NOMO-1 treated with DMSO at 0.1 percent for 48 hours (cell line): ENCODE measurements around the gene ATM.

ENCODE experiments used
- DNase-seq: peaks from one replicate; lab custom pipeline; 2025; ENCODE audit not compliant: unreplicated experiment; lab: John Stamatoyannopoulos, UW

Gene ATM, protein sequence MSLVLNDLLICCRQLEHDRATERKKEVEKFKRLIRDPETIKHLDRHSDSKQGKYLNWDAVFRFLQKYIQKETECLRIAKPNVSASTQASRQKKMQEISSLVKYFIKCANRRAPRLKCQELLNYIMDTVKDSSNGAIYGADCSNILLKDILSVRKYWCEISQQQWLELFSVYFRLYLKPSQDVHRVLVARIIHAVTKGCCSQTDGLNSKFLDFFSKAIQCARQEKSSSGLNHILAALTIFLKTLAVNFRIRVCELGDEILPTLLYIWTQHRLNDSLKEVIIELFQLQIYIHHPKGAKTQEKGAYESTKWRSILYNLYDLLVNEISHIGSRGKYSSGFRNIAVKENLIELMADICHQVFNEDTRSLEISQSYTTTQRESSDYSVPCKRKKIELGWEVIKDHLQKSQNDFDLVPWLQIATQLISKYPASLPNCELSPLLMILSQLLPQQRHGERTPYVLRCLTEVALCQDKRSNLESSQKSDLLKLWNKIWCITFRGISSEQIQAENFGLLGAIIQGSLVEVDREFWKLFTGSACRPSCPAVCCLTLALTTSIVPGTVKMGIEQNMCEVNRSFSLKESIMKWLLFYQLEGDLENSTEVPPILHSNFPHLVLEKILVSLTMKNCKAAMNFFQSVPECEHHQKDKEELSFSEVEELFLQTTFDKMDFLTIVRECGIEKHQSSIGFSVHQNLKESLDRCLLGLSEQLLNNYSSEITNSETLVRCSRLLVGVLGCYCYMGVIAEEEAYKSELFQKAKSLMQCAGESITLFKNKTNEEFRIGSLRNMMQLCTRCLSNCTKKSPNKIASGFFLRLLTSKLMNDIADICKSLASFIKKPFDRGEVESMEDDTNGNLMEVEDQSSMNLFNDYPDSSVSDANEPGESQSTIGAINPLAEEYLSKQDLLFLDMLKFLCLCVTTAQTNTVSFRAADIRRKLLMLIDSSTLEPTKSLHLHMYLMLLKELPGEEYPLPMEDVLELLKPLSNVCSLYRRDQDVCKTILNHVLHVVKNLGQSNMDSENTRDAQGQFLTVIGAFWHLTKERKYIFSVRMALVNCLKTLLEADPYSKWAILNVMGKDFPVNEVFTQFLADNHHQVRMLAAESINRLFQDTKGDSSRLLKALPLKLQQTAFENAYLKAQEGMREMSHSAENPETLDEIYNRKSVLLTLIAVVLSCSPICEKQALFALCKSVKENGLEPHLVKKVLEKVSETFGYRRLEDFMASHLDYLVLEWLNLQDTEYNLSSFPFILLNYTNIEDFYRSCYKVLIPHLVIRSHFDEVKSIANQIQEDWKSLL (N-terminal part only)

DNA sequence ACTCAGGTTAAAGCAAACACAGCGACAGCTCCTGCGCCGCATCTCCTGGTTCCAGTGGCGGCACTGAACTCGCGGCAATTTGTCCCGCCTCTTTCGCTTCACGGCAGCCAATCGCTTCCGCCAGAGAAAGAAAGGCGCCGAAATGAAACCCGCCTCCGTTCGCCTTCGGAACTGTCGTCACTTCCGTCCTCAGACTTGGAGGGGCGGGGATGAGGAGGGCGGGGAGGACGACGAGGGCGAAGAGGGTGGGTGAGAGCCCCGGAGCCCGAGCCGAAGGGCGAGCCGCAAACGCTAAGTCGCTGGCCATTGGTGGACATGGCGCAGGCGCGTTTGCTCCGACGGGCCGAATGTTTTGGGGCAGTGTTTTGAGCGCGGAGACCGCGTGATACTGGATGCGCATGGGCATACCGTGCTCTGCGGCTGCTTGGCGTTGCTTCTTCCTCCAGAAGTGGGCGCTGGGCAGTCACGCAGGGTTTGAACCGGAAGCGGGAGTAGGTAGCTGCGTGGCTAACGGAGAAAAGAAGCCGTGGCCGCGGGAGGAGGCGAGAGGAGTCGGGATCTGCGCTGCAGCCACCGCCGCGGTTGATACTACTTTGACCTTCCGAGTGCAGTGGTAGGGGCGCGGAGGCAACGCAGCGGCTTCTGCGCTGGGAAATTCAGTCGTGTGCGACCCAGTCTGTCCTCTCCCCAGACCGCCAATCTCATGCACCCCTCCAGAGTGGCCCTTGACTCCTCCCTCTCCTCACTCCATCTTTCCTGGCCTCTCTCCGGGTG is at the start of gene ATM, which contains the start of gene NPAT:
Gene ATM, plus strand, starts transcription at position 494 of the 774 bp plus-strand sequence. CDS start 4,558 bp downstream, outside the sequence.
Gene NPAT, minus strand, starts transcription at position 65 of the 774 bp plus-strand sequence. CDS start 102 bp downstream, outside the sequence.
- DNase-seq = peak; percentile 97

DNA sequence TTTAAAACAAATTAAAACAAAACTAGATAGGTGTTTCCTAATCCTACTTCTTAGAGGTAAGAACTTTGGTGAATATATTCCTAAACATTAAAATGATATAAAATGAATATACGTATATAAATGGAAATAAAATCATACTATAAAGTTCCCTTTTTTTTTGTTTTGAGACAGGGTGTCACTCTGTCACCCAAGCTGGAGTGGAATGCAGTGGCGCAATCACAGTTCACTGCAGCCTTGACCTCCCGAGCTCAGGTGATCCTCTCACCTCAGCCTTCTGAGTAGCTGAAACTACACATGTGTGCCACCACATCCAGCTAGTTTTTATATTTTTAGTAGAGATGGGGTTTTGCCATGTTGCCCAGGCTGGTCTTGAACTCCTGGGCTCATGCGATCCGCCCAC is 45.3 kb upstream of the ATM start:
- no peak for DNase-seq

DNA sequence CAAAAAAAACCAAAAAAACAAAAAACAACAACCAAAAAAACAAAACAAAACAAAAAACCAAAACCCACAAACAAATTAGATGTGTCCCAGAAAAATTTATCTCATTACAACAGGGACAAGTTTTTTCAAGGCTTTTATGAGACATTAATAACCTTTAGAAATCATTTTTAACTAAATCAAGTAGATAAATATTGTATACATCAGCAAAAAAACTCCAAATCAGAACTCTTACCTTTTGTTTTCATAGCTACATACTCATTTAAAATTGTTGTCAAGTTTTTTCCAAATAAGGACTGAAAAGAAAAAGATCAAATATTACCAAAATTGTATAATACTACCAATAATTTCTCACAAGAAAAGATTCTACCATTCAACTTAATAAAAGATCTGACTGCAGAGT is 29.1 kb upstream of the ATM start:
- DNase-seq = no peak

DNA sequence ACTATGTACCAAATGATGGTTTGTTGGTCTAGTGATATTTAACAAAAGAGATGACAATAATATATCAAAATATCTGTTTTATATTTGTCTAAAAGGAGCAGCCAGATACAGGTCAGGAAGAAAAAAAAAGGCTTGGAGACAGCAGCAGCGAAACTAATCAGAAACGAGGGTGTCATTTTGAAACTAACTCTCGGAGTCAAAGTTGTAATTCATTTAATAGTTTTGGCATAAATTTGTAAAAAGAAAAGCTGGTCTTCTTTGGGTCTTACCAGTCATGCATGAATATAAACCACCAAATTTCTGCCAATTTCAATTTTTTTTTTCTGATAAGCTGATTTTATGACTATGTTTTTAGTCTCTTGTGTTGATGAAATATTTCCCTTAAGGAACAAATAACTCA is 26.0 kb upstream of the ATM start:
- no peak for DNase-seq

DNA sequence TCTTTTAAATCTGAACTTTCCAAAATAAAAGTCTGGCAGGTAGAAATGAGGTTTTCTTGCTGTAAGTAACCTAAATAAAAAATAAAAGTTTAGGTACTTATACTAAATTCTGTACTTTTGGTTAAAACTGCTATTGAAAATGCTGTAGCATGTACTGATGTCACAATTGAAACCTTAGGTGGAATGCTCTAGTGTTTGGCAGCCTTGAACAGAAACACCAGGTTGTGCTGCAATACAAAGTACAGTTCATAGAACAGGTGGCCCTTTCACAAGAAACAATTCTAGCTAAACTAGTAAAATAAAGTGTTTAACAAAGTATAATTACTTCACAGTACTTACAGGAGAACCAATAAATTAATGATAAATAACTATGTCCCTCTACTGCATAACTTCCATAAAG is 25.5 kb upstream of the ATM start:
- DNase-seq = no peak

DNA sequence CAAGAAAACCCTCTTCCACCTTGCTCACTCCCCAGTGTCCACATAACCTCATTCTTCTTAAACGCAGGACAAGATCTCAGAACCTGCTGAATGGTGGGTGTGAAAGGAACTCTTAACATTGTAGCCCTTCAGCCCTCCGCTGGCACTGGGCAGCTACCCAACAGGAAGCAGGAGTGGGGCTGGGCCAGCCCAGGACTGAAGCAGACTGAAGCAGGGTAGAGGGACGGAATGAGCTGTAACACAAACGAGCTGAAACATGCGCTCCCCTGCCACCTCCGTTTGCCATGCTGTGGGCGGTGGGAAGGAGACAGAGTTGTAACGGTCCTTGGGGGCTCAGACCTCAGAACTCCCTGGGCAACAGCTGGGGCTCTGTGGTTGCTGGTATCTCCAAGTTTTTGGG is 24.0 kb upstream of the ATM start:
- no peak for DNase-seq

DNA sequence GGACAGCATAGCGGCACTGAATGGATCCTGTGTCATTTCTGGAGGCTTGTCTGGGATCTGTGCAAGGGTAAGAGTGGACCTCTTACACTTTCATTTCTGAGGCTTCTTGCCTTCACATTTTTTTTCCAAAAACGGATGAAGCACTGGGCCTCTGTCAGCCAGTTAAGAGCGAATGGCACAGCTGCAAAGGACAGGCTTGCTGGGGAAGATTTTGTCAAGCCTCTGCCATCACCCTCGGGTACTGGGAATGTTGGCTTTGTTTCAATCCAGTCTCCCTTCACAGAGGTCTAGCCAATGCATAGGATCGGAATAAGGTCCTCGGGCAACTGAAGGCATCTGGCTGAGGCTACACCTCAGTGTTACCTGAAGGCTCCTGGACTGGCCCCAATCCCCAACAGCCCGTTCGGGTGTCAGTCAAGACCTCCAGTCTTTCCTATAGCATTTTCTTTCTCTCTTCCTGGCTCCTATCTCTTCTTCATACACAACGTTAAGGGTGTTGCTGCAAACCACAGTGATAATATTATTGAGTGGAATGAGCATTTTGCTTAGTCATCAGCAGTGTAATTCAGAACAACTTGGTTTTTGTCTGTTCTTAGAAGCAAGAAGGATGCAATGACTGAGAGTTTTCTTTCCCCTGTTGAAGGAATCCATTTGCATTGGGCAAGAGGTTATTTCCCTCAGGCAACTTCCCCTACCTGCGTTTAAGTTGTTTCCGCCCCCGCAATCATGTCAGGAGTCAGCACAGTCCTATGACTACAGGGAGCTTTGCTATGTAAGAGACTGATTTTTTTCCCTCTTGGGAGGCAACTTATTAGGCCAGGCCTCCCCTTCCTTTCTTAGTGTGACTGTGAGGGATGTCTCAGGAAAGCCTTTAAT is 23.2 kb upstream of the ATM start:
- peak; percentile 81 for DNase-seq

DNA sequence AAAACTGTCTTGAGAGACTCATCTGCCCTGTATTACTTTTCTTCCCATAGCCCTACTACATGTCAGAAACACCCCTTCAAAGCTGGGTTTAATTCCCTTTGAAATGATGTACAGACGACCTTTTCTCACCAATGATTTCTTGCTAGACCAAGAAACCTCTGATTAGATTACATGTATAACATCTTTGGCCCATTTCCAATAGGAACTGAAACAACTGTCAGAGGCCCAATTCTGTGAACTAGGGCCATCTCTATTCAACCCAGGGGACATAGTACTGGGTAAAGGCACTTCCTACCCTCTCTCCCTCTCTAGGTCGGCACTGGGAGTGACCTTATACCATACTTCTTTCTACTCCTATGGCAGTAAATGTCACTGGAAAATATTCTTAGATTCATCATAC is 19.8 kb upstream of the ATM start:
- DNase-seq = peak; percentile 2

DNA sequence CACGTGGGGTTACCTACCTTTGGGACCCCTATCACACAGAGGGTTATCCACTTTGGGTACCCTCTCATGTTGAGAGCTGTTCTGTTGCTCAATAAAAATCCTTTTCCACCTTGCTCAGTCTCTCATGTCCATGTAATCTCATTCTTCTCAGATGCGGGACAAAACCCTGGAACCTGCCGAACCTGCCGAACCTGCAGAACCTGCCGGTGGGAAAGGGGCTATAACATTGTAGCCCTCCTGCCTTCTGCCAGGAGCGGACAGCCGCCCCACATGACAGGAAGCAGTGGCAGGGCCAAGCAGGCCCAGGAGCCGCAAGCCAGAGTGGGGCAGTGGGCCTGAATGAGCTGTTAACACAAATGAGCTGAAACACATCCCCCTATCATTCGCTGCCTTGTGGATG is 18.5 kb upstream of the ATM start:
- DNase-seq = no peak

DNA sequence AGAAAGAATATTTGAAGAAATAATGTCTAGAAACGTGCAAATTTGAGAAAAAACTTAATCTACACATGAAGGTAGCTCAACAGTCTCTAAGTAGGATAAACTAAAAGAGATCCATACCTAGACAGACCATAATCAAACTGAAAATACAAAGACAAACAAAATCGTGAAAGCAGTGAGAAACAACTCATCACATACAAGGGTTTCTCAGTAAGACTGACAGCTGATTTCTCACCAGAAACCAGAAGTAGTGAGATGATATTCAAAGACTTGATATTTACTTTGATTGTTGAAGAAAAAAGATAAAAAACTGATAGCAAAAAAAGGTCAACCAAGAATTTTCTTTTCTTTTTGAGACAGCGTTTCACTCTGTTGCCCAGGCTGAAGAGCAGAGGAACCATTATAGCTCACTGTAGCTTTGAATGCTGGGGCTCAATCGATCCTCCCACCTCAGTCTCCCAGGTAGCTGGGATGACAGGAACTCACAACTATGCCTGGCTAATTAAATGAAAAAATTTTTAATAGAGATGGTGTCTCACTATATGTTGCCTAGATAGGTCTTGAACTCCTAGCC is 17.9 kb upstream of the ATM start:
- DNase-seq = no peak

DNA sequence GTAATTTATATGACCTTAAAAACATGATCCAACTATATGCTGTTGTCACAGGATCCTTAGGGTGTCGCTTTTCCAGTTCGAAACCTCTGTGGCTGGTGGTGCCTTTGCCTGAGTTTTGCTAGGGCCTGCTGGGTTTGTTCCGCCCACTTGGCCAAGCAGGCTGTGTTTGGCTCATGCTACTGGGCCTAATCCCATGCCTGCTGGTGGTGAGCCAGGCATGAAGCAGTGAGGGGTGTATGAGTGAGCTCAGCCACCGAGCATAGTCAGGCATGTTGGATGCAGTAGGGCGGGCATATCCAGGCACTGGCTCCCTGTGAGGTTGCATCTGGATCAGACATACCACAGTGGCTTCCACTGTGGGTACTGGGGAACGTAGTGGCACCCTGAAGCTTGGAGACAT is 16.7 kb upstream of the ATM start:
- DNase-seq = no peak

DNA sequence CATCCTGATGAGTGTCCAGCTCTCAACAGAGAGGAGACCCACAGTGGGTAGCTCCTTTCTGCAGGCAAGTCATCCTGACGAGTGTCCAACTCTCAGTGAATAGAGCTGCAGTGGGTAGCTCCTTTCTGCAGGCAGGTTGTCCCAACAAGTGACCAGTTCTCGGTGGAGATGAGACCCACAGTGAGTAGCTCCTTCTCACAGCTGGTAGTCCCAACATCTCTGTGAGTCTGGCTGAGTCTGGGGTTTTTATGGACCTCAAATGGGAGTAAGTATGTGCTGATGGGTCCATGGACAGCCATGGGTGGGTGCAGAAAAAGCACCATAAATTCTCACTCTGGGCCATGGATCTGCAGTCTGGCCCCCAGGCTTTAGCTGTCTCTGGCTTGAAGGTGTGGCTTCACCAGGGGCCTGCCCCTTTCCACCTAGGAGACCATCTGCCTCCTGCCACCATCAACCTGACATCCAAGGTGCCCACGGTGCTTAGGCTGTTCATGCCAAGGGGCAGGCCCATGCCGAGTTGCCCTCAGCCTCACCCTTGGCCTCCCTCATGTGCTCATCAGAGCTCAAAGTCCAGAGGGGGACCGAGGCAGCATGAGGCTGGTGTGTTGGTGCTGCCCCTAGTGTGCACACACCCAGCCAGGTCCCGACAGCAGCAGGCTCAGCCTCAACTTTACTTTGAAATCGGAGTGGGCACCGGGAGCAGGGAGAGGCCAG is 15.7 kb upstream of the ATM start:
- DNase-seq = no peak

DNA sequence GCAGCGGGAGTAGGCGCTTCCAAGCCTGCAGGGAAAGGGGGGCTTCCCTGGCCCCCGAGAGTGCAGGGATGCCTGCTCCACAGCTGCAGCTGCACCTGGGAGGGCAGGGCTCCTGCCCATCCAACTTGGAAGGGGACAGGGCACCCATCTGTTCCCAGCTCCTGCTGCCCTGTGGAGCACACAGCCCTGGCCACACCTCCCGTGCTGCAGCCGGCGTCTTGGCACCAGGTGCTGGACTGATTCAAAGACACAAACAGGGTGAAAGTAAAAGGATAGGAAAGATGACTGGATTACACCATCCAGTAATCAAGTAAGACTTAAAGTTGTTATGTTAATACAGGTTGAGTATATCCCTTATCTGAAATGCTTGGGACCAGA is 15.2 kb upstream of the ATM start:
- no peak for DNase-seq

DNA sequence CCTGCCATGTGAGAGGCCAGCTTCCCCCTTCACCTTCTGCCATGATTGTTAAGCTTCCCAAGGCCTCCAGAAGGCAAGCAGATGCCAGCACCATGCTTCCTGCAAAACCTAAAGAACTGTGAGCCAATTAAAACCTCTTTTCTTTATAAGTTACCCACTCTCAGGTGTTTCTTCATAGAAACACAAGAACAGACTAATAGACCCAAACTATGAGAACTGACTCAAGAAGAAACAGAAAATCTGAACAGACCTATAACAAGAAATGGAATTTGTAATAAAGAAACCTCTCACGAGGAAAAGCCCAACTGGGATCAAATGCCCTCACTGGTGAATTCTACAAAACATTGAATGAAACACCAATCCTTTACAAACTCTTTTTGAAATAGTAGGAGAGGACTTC is 12.4 kb upstream of the ATM start:
- DNase-seq = no peak

DNA sequence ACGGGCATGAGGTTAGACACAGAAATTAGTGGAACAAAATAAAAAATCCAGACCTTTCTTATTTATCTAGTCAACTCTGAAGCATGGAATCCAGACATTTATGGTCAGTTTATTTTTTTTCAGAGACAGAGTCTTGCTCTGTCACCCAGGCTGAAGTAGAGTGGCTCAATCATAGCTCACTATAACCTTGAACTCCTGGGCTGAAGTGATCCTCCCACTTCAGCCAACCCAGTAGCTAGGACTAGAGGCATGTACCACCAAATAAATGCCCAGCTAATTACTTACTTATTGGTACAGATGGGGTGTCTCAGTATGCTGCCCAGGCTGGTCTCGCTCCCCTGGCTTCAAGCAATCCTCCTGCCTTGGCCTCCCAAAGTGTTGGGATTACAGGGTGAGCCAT is 9.1 kb upstream of the ATM start:
- no peak for DNase-seq

DNA sequence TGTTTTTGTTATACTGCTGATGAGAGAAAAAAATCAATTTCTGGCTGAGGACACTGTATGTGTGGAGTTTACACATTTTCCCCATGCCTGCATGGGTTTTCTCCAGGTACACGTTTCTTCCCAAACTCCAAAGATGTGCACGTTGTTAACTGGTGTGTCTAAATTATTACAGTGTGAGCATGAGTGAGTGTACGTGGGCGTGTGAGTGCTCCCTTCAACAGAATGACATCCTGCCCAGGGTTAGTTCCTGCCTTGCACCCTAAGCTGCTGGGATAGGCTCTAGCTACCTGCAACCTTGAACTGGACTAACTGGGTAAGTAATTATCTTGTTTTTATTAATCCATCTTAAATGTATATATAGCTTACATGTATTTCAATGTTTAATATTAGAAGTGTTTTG is 5.9 kb upstream of the ATM start:
- no peak for DNase-seq

DNA sequence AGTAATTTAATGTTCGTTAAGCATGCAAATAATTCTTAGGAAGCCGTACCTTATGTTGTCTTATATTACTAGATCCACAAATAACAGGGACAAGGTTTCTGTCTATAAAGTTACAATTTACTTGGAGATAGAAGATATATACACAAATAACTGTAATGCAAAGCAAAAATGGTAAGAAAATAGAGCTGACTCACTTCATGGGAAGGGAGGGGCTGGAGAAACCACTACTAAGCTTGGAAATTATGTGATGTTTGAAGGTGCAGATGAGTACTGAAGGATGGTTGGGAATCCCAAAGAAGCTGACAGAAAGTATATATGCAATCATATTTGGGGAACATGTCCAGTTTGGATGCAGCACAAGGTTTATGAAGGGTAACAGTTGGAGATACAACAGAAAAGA is 4.4 kb upstream of the ATM start:
- no peak for DNase-seq

DNA sequence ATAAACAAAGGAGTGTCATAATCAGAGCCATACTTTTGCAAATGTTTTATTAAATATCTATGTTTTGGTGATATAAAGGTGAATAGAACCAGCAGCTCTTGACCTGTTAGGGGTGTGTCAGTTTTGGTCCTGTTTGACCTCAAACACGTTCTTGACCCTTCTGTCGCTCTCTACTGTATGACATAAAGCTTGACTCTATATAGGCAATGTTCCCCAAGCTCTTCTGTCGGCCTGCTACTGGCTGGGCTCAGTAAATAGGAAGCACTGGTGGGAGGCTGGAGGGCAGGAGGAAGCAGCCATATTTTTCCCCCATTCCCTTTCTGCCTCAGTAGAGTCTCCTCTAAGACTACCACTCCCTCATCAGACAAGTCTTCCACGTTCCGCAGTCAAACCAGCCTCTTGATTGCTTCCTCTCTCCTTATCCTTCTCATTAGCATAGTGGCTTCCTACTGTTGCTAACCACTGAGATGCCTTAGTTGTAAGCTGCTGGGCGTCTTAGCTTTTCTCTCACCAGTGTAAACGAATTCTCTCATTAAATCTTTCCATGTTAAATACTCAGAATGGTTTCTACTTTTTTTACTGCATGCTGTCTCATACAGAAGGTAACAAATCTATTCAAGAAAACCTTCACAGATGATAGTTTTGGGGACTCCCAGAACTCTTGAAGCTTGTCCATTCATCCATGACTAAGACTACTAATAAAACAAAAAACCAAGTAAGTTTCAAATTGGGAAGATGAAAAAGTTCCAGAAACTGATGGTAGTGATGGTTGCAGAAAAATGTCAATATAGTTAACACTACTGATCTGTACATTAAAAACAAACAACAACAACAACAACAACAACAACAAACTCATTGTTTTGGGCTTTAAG is 3.7 kb upstream of the ATM start:
- DNase-seq = no peak
